HepG2 (cell line): Measurements from ENCODE around the gene DUSP8. TPM values are rescaled to one million over a fixed set of nuclear protein-coding genes. Genes with fewer than 3 reads are reported as not detected.
A peak's percentile ranks its signal among the peaks of the same experiment; 100 is the strongest.

Experiments
- ATAC-seq: fragments of 200-7000 bp; cut with Tn5 transposase; 3 replicates; pipeline ENCODE4 v1.9.1; 2020; ENCODE audit warnings: mild to moderate bottlenecking, moderate library complexity
- BruUV-seq: library from RNA; stranded (reverse); fragments of 400-500 nt; replicated peaks from 2 replicates; lab custom pipeline; 2021; lab: Mats Ljungman, UMichigan
- CTCF ChIA-PET: fragments of 300-600 bp; formaldehyde crosslinking; extraction: SDS; loops from one replicate; lab custom pipeline; 2021; ENCODE audit warnings: low total read pairs, inconsistent platforms, low intra/inter-chr PET ratio; lab: Yijun Ruan, JAX
- POLR2A ChIA-PET: fragments of 350-600 bp; sonication (Branson Sonifier 250); formaldehyde crosslinking; loops from one replicate; lab custom pipeline; 2020; ENCODE audit warnings: antibody characterized with exemption, inconsistent platforms; lab: Yijun Ruan, JAX
- DNase-seq: peaks from one replicate; pipeline ENCODE4 v3.0.0-alpha.2; 2015; ENCODE audit warnings: low spot score
- FAIRE-seq: peaks from 3 replicates; lab custom pipeline; 2011; peaks lifted over from hg19 to GRCh38; lab: Jason Lieb, UNC
- H2AFZ ChIP-seq: one replicate; pipeline ENCODE4 v1.6.1; 2011; ENCODE audit warnings: low read length, inconsistent platforms
- H3K27ac ChIP-seq: fragments of 300-600 bp; 3 replicates; pipeline ENCODE4 v1.8.0; 2011; ENCODE audit warnings: mixed run types, mild to moderate bottlenecking, mixed read lengths, low read length, inconsistent platforms; ENCODE audit not compliant: insufficient read depth; ENCODE audit errors: extremely low read length
- H3K27me3 ChIP-seq, 2 experiments: fragments of 200-600 bp in 1 of 2; 2 replicates in 1 of 2; 3 replicates in 1 of 2; pipeline versions ENCODE4 v1.6.0 to v1.8.0; 2011; ENCODE audit warnings: low read length in 2 of 2, mild to moderate bottlenecking in 2 of 2, moderate library complexity in 2 of 2, inconsistent platforms in 1 of 2; ENCODE audit not compliant: insufficient read depth in 2 of 2, control insufficient read depth in 1 of 2
- H3K36me3 ChIP-seq, 2 experiments: fragments of 200-600 bp in 1 of 2; replicated peaks in 1 of 2; 2 replicates in 1 of 2; 3 replicates in 1 of 2; pipeline versions ENCODE4 v1.5.1 to v1.8.0; 2011; ENCODE audit warnings: low read length in 2 of 2, inconsistent platforms in 1 of 2; ENCODE audit not compliant: insufficient read depth in 2 of 2, control insufficient read depth in 1 of 2
- H3K4me1 ChIP-seq: 2 replicates; pipeline ENCODE4 v1.5.1; 2012; ENCODE audit warnings: low read length, inconsistent platforms; ENCODE audit not compliant: insufficient read depth
- H3K4me2 ChIP-seq: 2 replicates; pipeline ENCODE4 v1.6.0; 2011; ENCODE audit warnings: low read depth, low read length, inconsistent platforms
- H3K4me3 ChIP-seq, 3 experiments: fragments of 200-600 bp in 1 of 3; sonication (generic), shearing (Covaris generic) in 1 of 3; replicated peaks in 1 of 3; 2 replicates each; pipeline ENCODE4 v1.5.1; 2011 to 2016; ENCODE audit warnings: low read length in 3 of 3, inconsistent platforms in 2 of 3, low read depth in 2 of 3, mild to moderate bottlenecking in 2 of 3, control low read depth in 1 of 3, mixed read lengths in 1 of 3; ENCODE audit not compliant: insufficient read depth in 1 of 3
- H3K79me2 ChIP-seq: one replicate; pipeline ENCODE4 v1.6.1; 2011; ENCODE audit warnings: low read length, inconsistent platforms; ENCODE audit not compliant: insufficient read depth
- H3K9ac ChIP-seq: 2 replicates; pipeline ENCODE4 v1.6.0; 2011; ENCODE audit warnings: mild to moderate bottlenecking, low read depth, low read length, inconsistent platforms; ENCODE audit not compliant: insufficient read depth
- H3K9me3 ChIP-seq: 2 replicates; pipeline ENCODE4 v1.5.1; 2012; ENCODE audit warnings: mild to moderate bottlenecking, low read length
- H4K20me1 ChIP-seq: 2 replicates; pipeline ENCODE4 v1.6.0; 2011; ENCODE audit warnings: inconsistent platforms, mild to moderate bottlenecking, low read length, moderate library complexity; ENCODE audit not compliant: insufficient read depth
- CREM ChIP-seq, 2 experiments: sonication (generic) in 1 of 2; formaldehyde crosslinking in 1 of 2; IDR thresholded peaks; 2 replicates each; pipeline versions ENCODE4 v1.4.0 to v1.6.1; 2016 to 2020; ENCODE audit warnings: antibody characterized with exemption in 1 of 2, mild to moderate bottlenecking in 1 of 2, missing genetic modification reagents in 1 of 2
- EZH2 ChIP-seq: conservative IDR thresholded peaks from 2 replicates; pipeline ENCODE4 v1.6.1; 2012; ENCODE audit warnings: mild to moderate bottlenecking, low read depth, low read length, moderate library complexity
- POGZ ChIP-seq: sonication (generic); formaldehyde crosslinking; IDR thresholded peaks from 2 replicates; pipeline ENCODE4 v1.4.0; 2020; ENCODE audit warnings: mild to moderate bottlenecking, missing genetic modification reagents
- ZSCAN9 ChIP-seq: IDR thresholded peaks from 2 replicates; pipeline ENCODE4 v1.6.1; 2016; ENCODE audit warnings: borderline replicate concordance
- WGBS: methylation state at CpG from one replicate; pipeline ENCODE4 v1.1.6; 2017; ENCODE audit warnings: low lambda C conversion rate; 5-methylcytosine and 5-hydroxymethylcytosine counted together
- in situ Hi-C: cut with HindIII; loops from 2 replicates; pipeline ENCODE4 v1.10.0; 2017; ENCODE audit warnings: low pct_unique_long_range_greater_than_20kb; ENCODE audit not compliant: extremely low pct_ligation_motif_present
- intact Hi-C: fragments of 100-400 bp; cut with micrococcal nuclease; formaldehyde crosslinking; loops from one replicate; pipeline ENCODE4 v1.10.0; 2022; ENCODE audit not compliant: unreplicated experiment
- polyA plus RNA-seq, 8 experiments: library from polyadenylated mRNA; depleted of rRNA in 3 of 8; stranded (reverse) in 7 of 8; unstranded in 1 of 8; fragments of >200 nt; fragmentation: Illumina TruSeq in 4 of 8; extraction: Trizol in 4 of 8; gene quantifications; 2 replicates each; pipeline versions ENCODE4 v1.2.1 to v1.2.3, GENCODE V29; 2011 to 2016; ENCODE audit warnings: low read depth in 4 of 8, missing spikeins in 1 of 8, mixed read lengths in 1 of 8; ENCODE audit not compliant: insufficient read depth in 1 of 8
- total RNA-seq, 5 experiments: library from RNA; depleted of rRNA; stranded (reverse); fragments of >200 nt; fragmentation: Illumina TruSeq; extraction: Trizol; gene quantifications; 2 replicates each; pipeline ENCODE4 v1.2.3, GENCODE V29; 2016; ENCODE audit warnings: low read depth in 1 of 5

The DUSP8 gene
- total and polyA plus RNA-seq, 2 of the 13 experiments (the other 11 are each of a cell fraction or from before 2014, with no cell fraction given) = 1.8 to 8.0 TPM

- POLR2A ChIA-PET = no interaction called here
- H4K20me1 ChIP-seq = no peaks in the 10 kb centered on the region
- DNase-seq = no peak
- TF ChIP-seq POGZ (CRISPR knock-in tag) (no peak), EZH2 (peak; percentile 34; the same call in 1 of the 2 replicates), ZSCAN9 (CRISPR knock-in tag) (no peak)
- in situ Hi-C loops = no loop called here
- no peak overlapping the region for H3K4me2 ChIP-seq
- FAIRE-seq = no peak
- CTCF ChIA-PET = interaction anchor here (0.6 to 2.7 kb wide), 3 partner anchors 29 to 331 kb away, joined by 3 to 17 read pairs (median 6); partner anchors contain the start of gene KRTAP5-5
- H3K27ac ChIP-seq = no peak overlapping the region
- H3K9ac ChIP-seq = no peak overlapping the region
- WGBS = 4% methylated on average over 5 of the region's 5 CpGs
- intact Hi-C loops = loop anchor here (5.0 kb wide), 1 partner anchor 82 kb away; the partner anchor contains the start of gene KRTAP5-5
- no peak for ATAC-seq
- H3K9me3 ChIP-seq = no peaks in the 10 kb centered on the region
- H3K4me3 ChIP-seq = no peak overlapping the region
- peaks cover 37 to 78% of the 10 kb centered on the region in 2 experiments; a peak in 4 of 5 replicates for H3K27me3 ChIP-seq
- BruUV-seq = no TSS peak
- H3K79me2 ChIP-seq = no peaks in the 10 kb centered on the region
- peaks cover 11% of the 10 kb centered on the region for H3K4me1 ChIP-seq
- no peak overlapping the region for H2AFZ ChIP-seq
- no peaks in the 10 kb centered on the region for H3K36me3 ChIP-seq
Observed at GRCh38 chr11:1545432-1545831, 26.6 kb downstream of the DUSP8 start.

GRCh38 chr11:1544536-1544935 lies 27.5 kb downstream of the DUSP8 start:
- POLR2A ChIA-PET = no interaction called here
- FAIRE-seq (no peak), DNase-seq (no peak), ATAC-seq (no peak)
- H3K4me3 ChIP-seq = no peak overlapping the region
- no TSS peak for BruUV-seq
- in situ Hi-C loops = no loop called here
- peaks cover 40 to 87% of the 10 kb centered on the region in 2 experiments; a peak in 4 of 5 replicates for H3K27me3 ChIP-seq
- CTCF ChIA-PET = interaction anchor here (2.7 kb wide), 1 partner anchor 30 kb away, joined by 17 read pairs; no protein-coding TSS in a partner anchor
- no peaks in the 10 kb centered on the region for H3K9me3 ChIP-seq
- H2AFZ ChIP-seq = no peak overlapping the region
- H3K4me2 ChIP-seq = no peak overlapping the region
- H3K27ac ChIP-seq = no peak overlapping the region
- H3K79me2 ChIP-seq = no peaks in the 10 kb centered on the region
- 13% methylated on average over 3 of the region's 6 CpGs for WGBS
- H3K4me1 ChIP-seq = peaks cover 11% of the 10 kb centered on the region
- no peaks in the 10 kb centered on the region for H3K36me3 ChIP-seq
- intact Hi-C loops = no loop called here
- no peak overlapping the region for H3K9ac ChIP-seq
- H4K20me1 ChIP-seq = no peaks in the 10 kb centered on the region
- TF ChIP-seq CREM (IDR thresholded peaks at IDR 0.05) = no peak
- no peak for TF ChIP-seq CREM (CRISPR knock-in tag; IDR thresholded peaks at IDR 0.05)
- TF ChIP-seq, all 625 proteins: peak for 0
